Rectal smooth muscle tissue (tissue), 1 donor: Measurements from ENCODE around the gene LRRC74B.
A peak's percentile ranks its signal among the peaks of the same experiment; 100 is the strongest.

ENCODE experiments used
- H3K27ac ChIP-seq: one replicate; pipeline ENCODE4 v1.7.0; 2013; ENCODE audit warnings: low read depth, low read length, inconsistent platforms
- H3K27me3 ChIP-seq: one replicate; pipeline ENCODE4 v1.7.0; 2013; ENCODE audit warnings: low read length; ENCODE audit not compliant: control insufficient read depth, insufficient read depth
- H3K36me3 ChIP-seq: one replicate; pipeline ENCODE4 v1.7.0; 2013; ENCODE audit warnings: low read length; ENCODE audit not compliant: control insufficient read depth, insufficient read depth
- H3K4me1 ChIP-seq: one replicate; pipeline ENCODE4 v1.7.0; 2013; ENCODE audit warnings: low read length; ENCODE audit not compliant: control insufficient read depth, insufficient read depth
- H3K4me3 ChIP-seq: one replicate; pipeline ENCODE4 v1.7.0; 2013; ENCODE audit warnings: low read length
- H3K9ac ChIP-seq: one replicate; pipeline ENCODE4 v1.7.0; 2013; ENCODE audit warnings: low read length

Gene LRRC74B, protein sequence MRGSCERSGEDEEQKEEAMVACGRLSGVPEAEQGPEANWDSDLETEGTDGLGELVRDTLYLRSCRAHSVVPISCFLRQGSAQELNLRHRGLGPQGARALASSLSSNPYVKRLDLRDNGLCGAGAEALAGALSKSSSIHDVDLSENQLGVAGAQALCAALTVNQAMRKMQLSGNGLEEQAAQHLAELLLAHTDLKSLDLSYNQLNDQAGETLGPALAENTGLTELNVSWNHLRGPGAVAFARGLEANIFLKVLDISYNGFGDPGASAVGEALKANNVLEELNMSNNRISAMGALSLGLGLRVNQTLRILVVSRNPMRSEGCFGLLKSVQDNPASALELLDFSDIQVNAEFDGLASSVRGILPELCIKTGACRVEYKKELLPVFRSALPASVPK

DNA sequence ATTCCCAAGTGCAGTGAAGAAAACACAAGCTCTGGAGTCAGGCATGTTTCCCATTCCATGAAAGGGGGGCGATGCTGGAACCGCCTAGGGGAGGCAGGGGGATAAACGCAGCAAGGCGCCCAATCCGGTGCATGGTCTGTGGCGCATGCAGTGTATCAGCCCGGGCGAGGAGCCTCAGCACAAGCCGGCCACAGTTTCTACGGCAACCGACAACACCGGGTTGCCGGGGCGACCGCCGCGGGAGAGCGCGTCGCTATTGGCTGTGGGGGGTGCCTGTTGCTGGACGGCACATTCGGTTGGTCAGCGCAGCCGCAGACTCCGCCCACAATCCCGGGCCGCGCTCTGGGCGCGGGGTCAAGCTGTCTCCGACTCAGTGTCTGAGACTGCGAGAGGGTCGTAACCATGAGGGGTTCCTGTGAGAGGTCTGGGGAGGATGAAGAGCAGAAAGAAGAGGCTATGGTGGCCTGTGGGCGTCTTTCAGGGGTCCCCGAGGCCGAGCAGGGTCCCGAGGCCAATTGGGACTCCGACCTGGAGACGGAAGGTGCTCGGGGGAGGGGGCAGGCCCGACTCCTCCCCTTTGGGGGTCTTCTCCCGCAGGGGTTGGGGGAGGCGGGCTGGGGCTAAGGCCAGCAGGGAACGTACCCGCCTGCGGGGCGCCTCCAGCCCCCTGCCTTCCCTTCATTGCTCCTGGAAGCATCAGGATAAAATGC, at the start of gene LRRC74B:
Gene LRRC74B (plus strand): TSS at position 362 of the 710 bp plus-strand sequence. CDS start 41 bp downstream, at position 403.
- no peak within 1 kb of the TSS for H3K9ac ChIP-seq
- H3K4me1 ChIP-seq: peaks cover 5% of the 10 kb centered on the region
- H3K27ac ChIP-seq: no peak within 1 kb of the TSS
- no peaks in the 10 kb centered on the region for H3K36me3 ChIP-seq
- H3K27me3 ChIP-seq: no peaks in the 10 kb centered on the region
- peak within 1 kb of the TSS; percentile 54 for H3K4me3 ChIP-seq

DNA sequence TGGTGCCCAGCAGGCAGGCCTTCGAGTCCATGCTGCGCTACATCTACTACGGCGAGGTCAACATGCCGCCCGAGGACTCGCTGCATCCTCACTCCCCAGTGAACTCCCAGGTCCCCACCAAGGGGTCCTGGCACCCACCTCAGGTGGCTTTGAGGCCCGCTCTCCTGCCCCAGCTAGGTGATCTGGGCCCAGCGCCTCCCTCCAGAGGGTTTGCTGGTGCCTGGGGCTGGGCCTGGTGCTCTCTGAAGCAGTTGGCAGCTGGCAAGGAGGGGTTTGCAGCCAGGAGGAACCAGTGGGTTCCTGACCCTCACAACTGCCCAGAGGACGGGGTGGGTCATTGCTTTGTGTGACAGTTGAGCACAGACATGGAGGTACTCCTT, 49.7 kb upstream of the LRRC74B start:
- H3K9ac ChIP-seq: no peak overlapping the region
- no peak overlapping the region for H3K4me3 ChIP-seq
- peaks cover 10% of the 10 kb centered on the region for H3K4me1 ChIP-seq
- H3K27ac ChIP-seq: no peak overlapping the region
- peaks cover 27% of the 10 kb centered on the region for H3K36me3 ChIP-seq
- no peaks in the 10 kb centered on the region for H3K27me3 ChIP-seq

DNA sequence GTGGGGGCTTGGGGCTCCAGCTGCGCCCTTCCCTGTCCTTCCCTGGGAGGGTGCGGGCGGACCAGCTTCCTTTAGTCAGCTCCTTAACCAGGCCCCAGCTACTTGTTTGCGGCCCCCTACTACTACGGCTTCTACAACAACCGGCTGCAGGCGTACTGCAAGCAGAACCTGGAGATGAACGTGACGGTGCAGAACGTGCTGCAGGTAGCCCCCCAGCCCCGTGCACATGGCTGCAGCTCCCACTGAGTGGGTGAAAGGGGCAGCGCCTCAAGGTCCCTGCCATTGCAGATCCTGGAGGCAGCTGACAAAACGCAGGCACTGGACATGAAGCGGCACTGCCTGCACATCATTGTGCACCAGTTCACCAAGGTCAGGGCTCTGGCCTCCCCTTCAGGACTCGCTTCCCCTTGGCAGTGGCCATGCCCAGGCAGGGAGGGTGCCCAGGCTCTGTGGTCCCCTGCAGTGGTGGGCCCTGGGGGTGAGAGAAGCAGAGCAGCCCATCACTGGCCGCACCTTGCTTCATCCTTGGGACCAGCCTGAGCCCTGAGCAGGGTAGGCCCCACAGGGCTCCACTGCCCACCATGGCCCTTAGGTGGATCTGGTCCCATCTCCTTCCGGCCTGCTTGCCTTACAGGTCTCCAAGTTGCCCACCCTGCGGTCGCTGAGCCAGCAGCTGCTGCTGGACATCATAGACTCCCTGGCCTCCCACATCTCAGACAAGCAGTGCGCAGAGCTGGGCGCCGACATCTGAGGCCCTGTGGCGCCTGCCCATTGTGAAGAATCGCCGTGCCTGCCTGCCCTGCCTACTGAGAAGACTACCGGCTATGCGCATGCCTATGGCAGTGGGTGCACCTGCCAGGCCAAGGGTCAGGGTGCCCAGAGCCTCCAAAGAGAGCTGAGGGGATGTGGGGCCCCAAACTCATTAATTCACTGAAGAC, 48.9 kb upstream of the LRRC74B start:
- peaks cover 26% of the 10 kb centered on the region for H3K36me3 ChIP-seq

DNA sequence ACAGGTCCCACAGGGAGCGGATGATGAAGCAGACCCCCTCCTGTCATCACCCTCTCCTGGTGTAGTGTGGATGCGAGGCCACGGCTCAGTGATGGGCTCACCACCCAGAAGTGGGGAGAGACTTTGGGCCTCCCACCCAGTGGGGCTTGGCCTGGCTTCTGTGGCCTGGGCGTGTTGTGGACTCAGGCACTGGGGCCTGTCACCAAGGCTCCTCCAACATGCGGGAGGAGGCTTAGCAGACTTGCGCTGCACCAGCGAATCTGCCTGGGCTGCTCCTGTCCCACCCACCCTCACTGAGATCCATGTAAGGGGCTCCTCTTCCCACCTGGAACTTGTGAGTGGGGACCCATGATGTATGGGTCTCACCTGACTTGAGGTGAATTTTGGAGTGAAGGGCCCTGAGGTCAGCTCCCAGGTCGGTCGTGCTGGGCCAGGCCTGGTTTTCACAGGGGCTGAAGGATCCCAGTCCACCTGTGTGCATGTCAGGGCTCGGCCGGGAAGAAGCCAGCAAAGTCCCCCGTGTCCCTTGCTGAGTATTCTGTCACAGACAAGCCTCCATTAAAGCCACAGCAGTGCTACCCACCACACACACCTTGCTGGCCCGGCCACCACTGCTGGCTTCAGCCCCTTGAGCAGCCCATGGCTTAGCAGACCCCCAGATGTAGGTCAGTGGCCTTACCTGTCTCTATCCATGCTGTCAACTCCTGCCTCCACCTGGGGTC, 48.0 kb upstream of the LRRC74B start:
- H3K36me3 ChIP-seq: peaks cover 18% of the 10 kb centered on the region

More for the DNA sequence above, 48.9 kb upstream of the LRRC74B start:
- H3K4me1 ChIP-seq: peaks cover 12% of the 10 kb centered on the region
- no peak overlapping the region for H3K9ac ChIP-seq
- no peaks in the 10 kb centered on the region for H3K27me3 ChIP-seq
- H3K27ac ChIP-seq: no peak overlapping the region
- no peak overlapping the region for H3K4me3 ChIP-seq

DNA sequence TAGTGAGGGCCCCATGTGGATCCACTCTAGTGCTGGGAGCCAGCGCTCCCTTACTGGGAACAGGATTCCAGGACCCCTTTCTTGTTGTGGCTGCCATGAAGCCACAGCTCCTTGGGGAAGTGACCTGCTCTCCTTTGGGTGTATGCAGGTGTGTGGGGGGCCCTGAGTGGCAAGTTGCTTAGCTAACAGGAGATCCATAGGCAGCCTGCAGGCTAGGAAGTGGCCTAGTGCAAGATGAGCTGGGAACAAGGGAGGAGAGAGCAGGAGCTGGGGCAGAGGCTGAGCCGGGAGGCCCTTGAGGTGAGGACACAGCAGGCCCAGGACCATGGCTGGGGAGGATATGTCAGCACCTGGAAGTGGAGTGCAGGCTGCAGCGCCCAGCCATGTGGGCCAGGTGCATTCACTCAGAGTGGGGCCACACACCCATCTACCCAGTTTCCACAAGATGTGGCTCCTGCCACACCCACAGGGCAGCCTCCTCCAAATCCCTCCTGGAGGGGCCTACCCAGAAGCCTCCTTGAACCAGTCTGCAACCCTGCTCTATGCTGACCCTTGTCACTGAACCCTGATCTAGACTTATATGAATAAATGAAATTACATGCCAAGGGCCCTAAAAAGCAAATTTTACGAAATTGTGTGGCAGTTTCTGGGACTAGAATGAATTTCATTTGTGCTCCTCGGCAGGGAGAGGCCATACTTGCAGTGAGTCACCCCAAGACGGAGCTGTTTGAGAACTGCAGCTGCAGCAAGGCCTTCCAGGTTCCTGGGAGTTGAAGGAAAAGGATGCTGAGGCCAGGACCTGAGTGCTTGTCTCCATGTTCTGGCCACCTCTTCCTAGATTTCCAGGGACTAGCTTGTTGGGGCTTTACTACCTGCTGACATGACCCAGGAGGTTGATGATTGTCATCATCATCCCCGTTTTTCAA, 47.1 kb upstream of the LRRC74B start:
- Histone ChIP-seq H3K9ac (no peak overlapping the region), H3K36me3 (peaks cover 18% of the 10 kb centered on the region), H3K27me3 (no peaks in the 10 kb centered on the region), H3K27ac (no peak overlapping the region), H3K4me3 (no peak overlapping the region), H3K4me1 (peaks cover 17% of the 10 kb centered on the region)

More for the DNA sequence above, 48.0 kb upstream of the LRRC74B start:
- Histone ChIP-seq H3K27me3 (no peaks in the 10 kb centered on the region), H3K9ac (no peak overlapping the region), H3K4me3 (no peak overlapping the region), H3K4me1 (peaks cover 13% of the 10 kb centered on the region), H3K27ac (no peak overlapping the region)

DNA sequence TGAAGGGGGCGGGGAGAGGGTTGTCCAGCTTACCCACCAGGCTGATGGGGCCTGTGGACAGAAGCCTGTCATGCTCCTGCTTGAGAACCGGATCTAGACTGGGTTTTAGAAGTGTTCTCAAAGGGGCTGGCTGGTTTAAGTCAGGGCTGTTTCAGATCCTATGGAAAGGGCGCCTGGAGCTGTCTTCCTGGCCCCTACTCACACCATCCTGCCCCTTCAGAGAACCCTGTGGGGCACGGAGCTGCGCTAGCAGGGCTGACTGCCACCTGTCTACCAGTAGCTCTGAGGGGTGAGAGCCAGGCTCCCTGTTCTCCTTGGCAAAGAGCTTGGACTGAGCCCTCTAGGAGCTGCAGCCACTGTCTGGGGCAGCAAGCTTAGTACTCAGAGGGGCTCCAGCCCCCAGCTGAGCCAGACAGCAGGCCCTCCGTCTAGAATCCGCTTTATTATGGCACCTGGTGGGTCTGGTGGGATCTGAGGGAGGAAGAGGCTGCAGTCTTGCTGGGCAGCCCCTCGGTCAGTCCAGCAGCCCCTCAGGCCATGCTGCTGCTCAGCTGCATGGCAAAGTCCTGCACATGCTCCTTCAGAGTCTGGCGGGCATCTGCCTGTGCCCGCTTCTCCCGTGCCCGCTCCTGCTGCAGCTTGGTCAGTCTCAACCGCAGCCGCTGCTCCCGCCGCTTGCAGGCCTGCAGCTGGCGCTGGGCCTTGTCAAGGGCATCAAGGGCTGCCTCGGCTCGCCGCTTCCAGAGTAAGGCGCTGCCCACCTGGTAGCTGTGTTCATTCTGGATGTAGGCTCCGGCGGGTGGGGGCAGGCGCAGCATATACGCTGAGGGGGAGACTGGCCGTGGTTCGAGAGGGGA, 46.2 kb upstream of the LRRC74B start:
- no peak overlapping the region for H3K4me3 ChIP-seq
- peaks cover 17% of the 10 kb centered on the region for H3K4me1 ChIP-seq
- no peaks in the 10 kb centered on the region for H3K27me3 ChIP-seq
- no peak overlapping the region for H3K9ac ChIP-seq
- peaks cover 18% of the 10 kb centered on the region for H3K36me3 ChIP-seq
- no peak overlapping the region for H3K27ac ChIP-seq

DNA sequence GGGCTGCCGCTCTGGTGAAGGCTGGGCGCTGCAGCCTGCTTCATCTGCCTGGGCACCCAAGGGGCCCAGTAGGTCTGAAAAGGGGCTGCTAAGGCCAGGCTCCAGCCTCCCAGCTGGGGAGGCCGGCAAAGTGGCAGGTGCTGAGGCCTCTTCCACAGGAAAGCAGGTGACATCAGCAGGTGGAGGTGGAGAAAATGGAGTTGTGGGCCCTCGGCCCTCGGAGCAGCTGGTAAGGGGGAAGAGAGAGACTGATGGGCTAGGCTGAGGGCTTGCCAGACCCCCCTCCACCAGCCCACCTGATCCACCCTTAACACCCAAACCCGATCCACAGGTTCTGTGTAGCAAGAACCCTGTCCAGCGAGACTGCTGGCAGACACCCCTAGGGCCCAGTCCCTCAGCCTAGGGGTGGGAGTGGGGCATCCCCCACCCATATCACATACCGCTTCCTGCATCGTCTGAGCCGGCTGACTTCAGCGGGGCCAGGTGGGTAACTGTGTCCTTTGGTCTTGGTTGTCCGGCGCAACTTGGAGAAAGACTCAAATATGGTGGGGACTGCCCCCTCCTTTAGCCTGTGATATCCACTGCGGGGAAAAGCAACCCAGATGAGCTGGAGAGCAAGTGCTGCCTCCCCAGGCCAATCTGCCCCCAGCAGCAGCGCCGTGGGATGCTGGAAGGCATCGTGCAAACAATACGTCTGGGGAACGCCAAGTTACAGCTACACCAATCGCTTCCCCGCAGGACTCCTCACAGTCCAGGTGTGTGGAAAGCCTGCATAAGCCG, 45.3 kb upstream of the LRRC74B start:
- no peaks in the 10 kb centered on the region for H3K27me3 ChIP-seq
- H3K9ac ChIP-seq: peak overlapping the region; percentile 63
- peak overlapping the region; percentile 79 for H3K4me3 ChIP-seq
- peak overlapping the region; percentile 98 for H3K27ac ChIP-seq
- peaks cover 18% of the 10 kb centered on the region for H3K36me3 ChIP-seq
- H3K4me1 ChIP-seq: peaks cover 17% of the 10 kb centered on the region

DNA sequence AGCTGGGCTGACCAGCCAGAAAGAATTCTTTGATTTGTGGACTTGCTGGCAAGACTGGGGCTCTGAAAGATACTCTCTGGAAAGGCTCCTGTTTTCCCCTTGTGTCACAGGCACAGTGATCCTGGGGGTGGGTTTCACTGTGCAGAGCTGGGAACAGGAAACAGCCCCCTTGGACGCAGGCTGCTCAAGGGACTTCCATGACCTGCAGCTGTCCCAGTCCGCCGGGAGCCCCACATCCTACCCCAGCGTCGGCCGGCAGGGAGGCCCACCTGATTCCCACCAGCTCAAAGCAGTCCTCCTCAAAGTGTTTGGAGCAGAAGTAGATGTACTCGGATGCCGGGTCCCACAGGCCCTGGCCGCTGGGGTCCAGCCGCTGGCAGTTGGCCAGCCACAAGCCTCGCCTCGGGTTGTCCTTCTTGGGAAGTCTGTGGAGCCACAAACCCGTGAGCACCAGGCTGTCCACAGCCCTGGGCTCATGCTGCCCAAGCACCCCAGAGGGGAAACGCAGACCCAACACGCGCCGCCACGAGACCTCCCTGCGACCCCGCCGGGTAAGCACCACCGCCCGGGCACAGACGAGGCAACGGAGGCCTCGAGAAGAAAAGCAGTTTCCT, 44.7 kb upstream of the LRRC74B start:
- peak overlapping the region; percentile 98 for H3K27ac ChIP-seq

DNA sequence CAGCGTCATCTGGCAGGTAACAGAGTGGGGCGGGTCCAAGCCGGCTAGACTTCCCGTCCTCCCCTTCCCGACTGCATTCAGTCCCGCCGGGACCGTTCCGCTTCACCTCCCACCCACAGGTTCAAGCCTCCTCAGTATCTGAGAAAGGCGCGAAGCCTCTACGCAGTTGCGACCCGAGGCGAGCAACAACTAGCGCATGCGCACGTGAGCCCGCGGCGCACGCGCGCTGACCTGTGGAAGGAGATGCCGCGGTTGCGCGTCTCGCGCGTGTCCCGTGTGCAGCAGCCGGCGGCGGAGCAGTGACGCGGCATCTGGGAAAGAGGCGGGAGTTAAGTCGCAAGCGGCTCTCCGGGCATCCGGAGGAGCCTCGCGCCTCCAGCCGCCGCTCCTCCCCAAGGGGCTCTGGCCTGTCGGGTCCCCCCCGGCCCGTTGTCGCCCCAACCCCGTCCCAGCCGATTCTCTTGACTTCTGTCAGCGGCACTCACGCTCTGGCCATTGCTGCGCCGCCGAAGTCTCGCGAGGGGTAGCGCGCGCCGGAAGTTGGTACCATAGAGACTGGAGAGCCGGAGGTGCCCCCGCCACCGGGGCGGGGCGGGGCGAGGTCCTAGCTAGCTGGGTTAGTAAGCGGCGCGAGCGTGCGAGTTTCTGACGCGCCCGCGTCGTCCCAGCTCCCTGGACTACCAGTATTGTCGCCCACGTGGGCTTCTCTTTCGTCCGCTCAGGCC, 44.0 kb upstream of the LRRC74B start, which contains the start of gene THAP7:
Gene THAP7 (minus strand): TSS at position 518 of the 725 bp plus-strand sequence. CDS start 207 bp downstream, at position 311.
- Histone ChIP-seq H3K4me1 (peaks cover 17% of the 10 kb centered on the region), H3K27ac (peak within 1 kb of the TSS; percentile 98), H3K9ac (peak within 1 kb of the TSS; percentile 70), H3K4me3 (peak within 1 kb of the TSS; percentile 79), H3K36me3 (peaks cover 16% of the 10 kb centered on the region), H3K27me3 (no peaks in the 10 kb centered on the region)

More for the DNA sequence above, 44.7 kb upstream of the LRRC74B start:
- Histone ChIP-seq H3K4me1 (peaks cover 17% of the 10 kb centered on the region), H3K4me3 (peak overlapping the region; percentile 79), H3K36me3 (peaks cover 18% of the 10 kb centered on the region), H3K9ac (peak overlapping the region; percentile 63), H3K27me3 (no peaks in the 10 kb centered on the region)
